GM06990 (cell line): ENCODE data around the gene SNN.

ENCODE experiments used
- DNase-seq: peaks from one replicate; pipeline ENCODE4 v3.0.0-alpha.2; 2011; ENCODE audit not compliant: insufficient read length; ENCODE audit errors: extremely low read depth
- H3K27me3 ChIP-seq: replicated peaks from 2 replicates; pipeline ENCODE4 v1.6.0; 2011; ENCODE audit warnings: low read length; ENCODE audit not compliant: control insufficient read depth, insufficient read depth
- H3K36me3 ChIP-seq: 2 replicates; pipeline ENCODE4 v1.5.1; 2011; ENCODE audit warnings: low read length; ENCODE audit not compliant: control insufficient read depth, insufficient read depth
- H3K4me3 ChIP-seq: replicated peaks from 2 replicates; pipeline ENCODE4 v1.5.1; 2011; ENCODE audit warnings: low read depth, mild to moderate bottlenecking, control low read depth, low read length
- TF ChIP-seq, protein P1 (sequence below): IDR thresholded peaks from 2 replicates; pipeline ENCODE4 v1.5.1; 2011; ENCODE audit warnings: low read length, control low read depth, mild to moderate bottlenecking, inconsistent platforms; ENCODE audit not compliant: insufficient read depth, poor library complexity, severe bottlenecking

The SNN gene

DNA sequence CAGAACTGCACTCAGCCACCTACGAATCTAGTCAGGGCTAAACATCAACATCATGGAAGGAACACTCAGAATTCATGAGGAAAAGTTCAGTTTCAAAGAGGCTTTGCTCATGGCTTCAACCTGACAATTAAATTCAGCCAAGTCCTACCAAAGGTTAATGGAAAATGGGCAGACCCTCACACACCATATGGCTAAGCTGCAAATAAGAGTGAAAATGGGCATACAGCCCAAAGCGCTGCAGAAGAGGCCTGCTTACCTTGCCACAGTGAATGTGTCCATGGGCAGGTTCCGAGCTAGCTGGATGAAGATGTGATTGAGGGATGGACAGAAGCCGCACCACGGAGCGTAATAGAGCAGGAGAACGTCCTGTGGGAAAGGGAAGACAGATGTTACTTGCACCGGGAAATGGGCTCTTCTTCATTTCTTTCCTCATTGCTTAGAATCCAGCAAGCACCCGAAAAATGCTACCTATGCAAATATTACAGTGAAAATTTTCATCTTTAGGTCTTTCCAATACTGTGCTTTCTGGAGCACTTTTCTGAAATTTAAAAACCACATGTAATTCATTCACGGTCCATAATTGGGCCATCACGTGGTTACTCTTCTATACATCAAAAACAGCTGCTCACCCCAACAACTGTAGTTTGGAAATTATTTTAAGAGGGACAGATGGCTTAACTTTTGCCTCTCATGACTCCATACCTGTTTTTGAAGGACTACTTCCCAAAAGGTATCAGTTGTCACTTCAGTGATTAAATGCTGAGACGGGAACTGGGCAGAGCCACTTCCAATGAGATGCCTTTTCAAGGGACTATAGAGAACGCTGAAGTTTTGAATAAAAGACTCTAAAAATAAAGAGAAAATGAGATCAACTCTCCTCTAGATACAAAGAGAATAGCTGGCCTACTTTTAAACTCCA lies 19.6 kb downstream of the SNN start:
- peaks cover 28% of the 10 kb centered on the region for H3K36me3 ChIP-seq
- TF ChIP-seq, protein P1, sequence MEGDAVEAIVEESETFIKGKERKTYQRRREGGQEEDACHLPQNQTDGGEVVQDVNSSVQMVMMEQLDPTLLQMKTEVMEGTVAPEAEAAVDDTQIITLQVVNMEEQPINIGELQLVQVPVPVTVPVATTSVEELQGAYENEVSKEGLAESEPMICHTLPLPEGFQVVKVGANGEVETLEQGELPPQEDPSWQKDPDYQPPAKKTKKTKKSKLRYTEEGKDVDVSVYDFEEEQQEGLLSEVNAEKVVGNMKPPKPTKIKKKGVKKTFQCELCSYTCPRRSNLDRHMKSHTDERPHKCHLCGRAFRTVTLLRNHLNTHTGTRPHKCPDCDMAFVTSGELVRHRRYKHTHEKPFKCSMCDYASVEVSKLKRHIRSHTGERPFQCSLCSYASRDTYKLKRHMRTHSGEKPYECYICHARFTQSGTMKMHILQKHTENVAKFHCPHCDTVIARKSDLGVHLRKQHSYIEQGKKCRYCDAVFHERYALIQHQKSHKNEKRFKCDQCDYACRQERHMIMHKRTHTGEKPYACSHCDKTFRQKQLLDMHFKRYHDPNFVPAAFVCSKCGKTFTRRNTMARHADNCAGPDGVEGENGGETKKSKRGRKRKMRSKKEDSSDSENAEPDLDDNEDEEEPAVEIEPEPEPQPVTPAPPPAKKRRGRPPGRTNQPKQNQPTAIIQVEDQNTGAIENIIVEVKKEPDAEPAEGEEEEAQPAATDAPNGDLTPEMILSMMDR = no peak
- no peak overlapping the region for H3K4me3 ChIP-seq
- no peak for DNase-seq
- H3K27me3 ChIP-seq = no peaks in the 10 kb centered on the region

DNA sequence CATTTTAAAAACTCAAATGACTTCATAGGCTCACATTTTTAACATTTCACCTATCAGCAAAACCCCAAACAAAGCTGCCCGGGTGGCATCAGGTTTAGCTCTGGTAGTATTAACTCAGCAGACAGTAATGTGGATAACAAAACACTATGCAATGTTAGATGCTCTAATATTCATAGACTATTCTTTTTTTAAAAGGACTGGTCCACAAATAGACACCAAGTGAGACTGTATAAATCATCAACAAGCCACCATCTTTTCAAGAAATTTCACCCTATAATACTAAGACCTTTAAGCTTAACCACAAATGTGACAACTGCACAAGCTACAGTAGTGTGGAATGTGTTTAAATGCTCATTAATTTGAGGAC lies 20.2 kb downstream of the SNN start:
- no peak for DNase-seq
- H3K4me3 ChIP-seq = no peak overlapping the region
- peaks cover 24% of the 10 kb centered on the region for H3K36me3 ChIP-seq
- TF ChIP-seq, protein P1 = no peak
- H3K27me3 ChIP-seq = no peaks in the 10 kb centered on the region

DNA sequence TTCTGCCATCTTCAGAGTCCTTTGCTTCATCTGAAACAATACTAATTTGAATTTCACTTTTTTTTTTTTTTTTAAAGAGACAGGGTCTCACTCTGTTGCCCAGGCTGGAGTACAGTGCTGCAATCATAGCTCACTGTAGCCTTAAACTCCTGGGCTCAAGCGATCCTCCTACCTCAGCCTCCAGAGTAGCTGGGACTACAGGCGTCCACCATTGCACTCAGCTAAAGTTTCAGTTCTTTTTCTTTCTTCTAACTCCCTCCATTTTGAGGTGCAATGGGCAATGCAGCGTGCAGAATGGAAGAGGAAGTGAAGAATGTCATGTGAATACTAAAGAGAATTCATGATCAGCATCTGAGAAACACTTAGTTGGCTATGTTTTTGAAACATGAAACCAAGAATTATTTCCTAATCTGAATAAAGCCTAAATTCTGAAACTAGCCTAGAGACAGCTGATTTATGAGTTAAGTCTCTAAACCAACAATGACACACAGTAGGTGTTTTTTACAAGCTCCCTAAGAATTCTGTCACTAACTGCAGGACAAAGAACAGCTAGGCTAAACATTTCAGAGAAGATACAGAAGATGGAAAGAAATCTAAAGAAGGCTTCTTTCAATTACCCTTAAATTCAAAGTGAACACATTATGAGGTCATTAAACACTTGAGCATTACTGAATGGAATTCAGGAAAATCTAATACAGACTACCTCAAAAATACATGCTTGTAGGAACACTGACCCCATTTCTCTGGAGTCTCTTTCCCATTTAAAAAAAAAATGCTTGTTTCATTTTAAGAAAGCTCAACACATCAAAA lies 21.0 kb downstream of the SNN start:
- TF ChIP-seq, protein P1 = no peak
- peaks cover 26% of the 10 kb centered on the region for H3K36me3 ChIP-seq
- peak; percentile 81 for DNase-seq
- H3K4me3 ChIP-seq = no peak overlapping the region
- no peaks in the 10 kb centered on the region for H3K27me3 ChIP-seq

DNA sequence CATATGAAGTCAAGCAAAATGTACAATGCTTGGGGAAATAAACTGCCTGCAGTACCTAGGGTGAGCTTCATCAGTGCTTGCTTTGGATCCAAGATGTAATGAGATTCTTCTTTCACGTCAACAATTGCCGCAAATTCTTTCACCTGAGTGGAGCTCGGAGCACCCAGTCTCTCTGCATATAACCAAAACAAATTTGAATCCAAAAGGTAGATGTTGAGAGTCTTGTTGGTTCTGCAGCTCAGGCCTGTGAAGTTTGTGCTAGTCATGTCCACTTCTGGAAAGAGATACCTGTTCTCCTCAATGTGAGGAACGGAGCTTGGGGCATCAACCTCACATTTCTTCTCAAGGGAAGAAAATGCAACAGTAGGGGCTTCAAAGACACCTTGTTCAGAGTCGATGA lies 23.0 kb downstream of the SNN start:
- peaks cover 39% of the 10 kb centered on the region for H3K36me3 ChIP-seq
- no peak for DNase-seq
- no peaks in the 10 kb centered on the region for H3K27me3 ChIP-seq
- no peak overlapping the region for H3K4me3 ChIP-seq
- TF ChIP-seq, protein P1 = no peak

DNA sequence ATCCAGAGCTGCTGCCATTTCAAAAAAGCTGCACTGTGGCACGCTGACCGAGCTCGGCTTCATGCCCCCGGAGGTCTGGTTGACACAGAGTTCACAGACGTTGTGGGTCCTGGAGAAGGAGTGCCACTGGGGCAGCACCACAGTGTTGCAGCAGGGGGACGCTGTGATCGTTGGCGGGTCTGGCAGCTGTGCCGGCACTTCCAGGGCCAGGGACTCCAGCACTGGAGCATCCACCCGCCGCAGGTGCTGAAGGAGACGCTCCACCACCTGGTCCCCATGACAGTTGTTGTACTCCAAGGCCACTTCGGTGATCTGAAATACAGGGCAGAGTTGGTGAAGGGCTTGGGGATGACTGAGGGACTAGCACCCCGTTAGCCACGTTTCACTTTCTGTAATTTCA lies 23.5 kb downstream of the SNN start:
- Histone ChIP-seq H3K36me3 (peaks cover 42% of the 10 kb centered on the region), H3K4me3 (no peak overlapping the region), H3K27me3 (no peaks in the 10 kb centered on the region)
- DNase-seq = no peak
- TF ChIP-seq, protein P1 = no peak
